OCI-LY7 (cell line): ENCODE data around the gene IP6K3. TPM values are rescaled to one million over a fixed set of nuclear protein-coding genes. Genes with fewer than 3 reads are reported as not detected.
A peak's percentile ranks its signal among the peaks of the same experiment; 100 is the strongest.

Source experiments
- BruUV-seq: library from RNA; stranded (reverse); fragments of 400-500 nt; replicated peaks from 2 replicates; lab custom pipeline; 2021; lab: Mats Ljungman, UMichigan
- CTCF ChIA-PET: fragments of 300-600 bp; sonication (Branson Sonifier 250); formaldehyde crosslinking; loops from one replicate; lab custom pipeline; 2022; ENCODE audit warnings: antibody characterized with exemption; ENCODE audit not compliant: unreplicated experiment; lab: Charles Lee
- POLR2A ChIA-PET: fragments of 300-600 bp; sonication (Branson Sonifier 250); formaldehyde crosslinking; loops from one replicate; lab custom pipeline; 2022; ENCODE audit warnings: antibody characterized with exemption; lab: Charles Lee
- DNase-seq: peaks from one replicate; pipeline ENCODE4 v3.0.0-alpha.2; 2015; ENCODE audit warnings: low spot score
- H2AFZ ChIP-seq: fragments of 200-600 bp; sonication (generic), shearing (Covaris generic); 2 replicates; pipeline ENCODE4 v1.6.1; 2014; ENCODE audit warnings: mild to moderate bottlenecking, antibody characterized with exemption, low read length, moderate library complexity
- H3K27ac ChIP-seq: fragments of 200-600 bp; sonication (generic); 2 replicates; pipeline ENCODE4 v1.5.1; 2014; ENCODE audit warnings: mixed run types, low read depth, mild to moderate bottlenecking, moderate library complexity, low read length, inconsistent platforms; ENCODE audit not compliant: poor library complexity, severe bottlenecking
- H3K36me3 ChIP-seq: fragments of 200-600 bp; sonication (generic); 2 replicates; pipeline ENCODE4 v1.6.1; 2014; ENCODE audit warnings: mild to moderate bottlenecking, antibody characterized with exemption, low read length, moderate library complexity, mixed read lengths; ENCODE audit not compliant: insufficient read depth
- H3K4me1 ChIP-seq: fragments of 200-600 bp; sonication (generic); 2 replicates; pipeline ENCODE4 v1.5.1; 2014; ENCODE audit warnings: mild to moderate bottlenecking, low read length; ENCODE audit not compliant: insufficient read depth, poor library complexity, severe bottlenecking
- H3K4me2 ChIP-seq: fragments of 200-600 bp; sonication (generic); 2 replicates; pipeline ENCODE4 v1.6.1; 2014; ENCODE audit warnings: mild to moderate bottlenecking, low read length
- H3K4me3 ChIP-seq: fragments of 200-600 bp; sonication (generic); 2 replicates; pipeline ENCODE4 v1.5.1; 2014; ENCODE audit warnings: mild to moderate bottlenecking, low read depth, low read length; ENCODE audit not compliant: poor library complexity, severe bottlenecking
- H3K79me2 ChIP-seq: fragments of 200-600 bp; sonication (generic); 2 replicates; pipeline ENCODE4 v1.6.1; 2016; ENCODE audit warnings: low read depth, mild to moderate bottlenecking, low read length, moderate library complexity, mixed read lengths; ENCODE audit not compliant: insufficient read depth
- H3K9me2 ChIP-seq: fragments of 200-600 bp; sonication (generic); 2 replicates; pipeline ENCODE4 v1.6.1; 2016; ENCODE audit warnings: mild to moderate bottlenecking, low read length, mixed read lengths; ENCODE audit not compliant: insufficient read depth
- H3K9me3 ChIP-seq: fragments of 200-600 bp; sonication (generic); 2 replicates; pipeline ENCODE4 v1.6.1; 2014; ENCODE audit warnings: mild to moderate bottlenecking, mixed run types, low read length, mixed read lengths
- H4K20me1 ChIP-seq: fragments of 200-600 bp; sonication (generic); 2 replicates; pipeline ENCODE4 v1.6.1; 2014; ENCODE audit warnings: mild to moderate bottlenecking, antibody characterized with exemption, low read length, moderate library complexity, mixed read lengths; ENCODE audit not compliant: insufficient read depth
- CTCF ChIP-seq: fragments of 200-600 bp; sonication (generic); conservative IDR thresholded peaks from 2 replicates; pipeline ENCODE4 v1.5.1; 2014; ENCODE audit warnings: mild to moderate bottlenecking, antibody characterized with exemption, low read length, moderate library complexity, mixed read lengths
- EZH2phosphoT487 ChIP-seq: fragments of 200-600 bp; sonication (generic); IDR thresholded peaks from 2 replicates; pipeline ENCODE4 v1.6.1; 2018; ENCODE audit warnings: low read depth, borderline replicate concordance, mild to moderate bottlenecking, mixed run types, antibody characterized with exemption, low read length, moderate library complexity, mixed read lengths
- intact Hi-C: fragments of 100-400 bp; cut with micrococcal nuclease; formaldehyde crosslinking; loops from one replicate; pipeline ENCODE4 v1.10.0; 2022; ENCODE audit not compliant: unreplicated experiment
- total RNA-seq, 2 experiments: library from RNA; depleted of rRNA in 1 of 2; stranded (reverse); fragments of >200 nt in 1 of 2; shearing (Covaris generic) in 1 of 2; gene quantifications; 2 replicates each; pipeline ENCODE4 v1.2.3, GENCODE V29; 2014 to 2022

The IP6K3 gene
- total RNA-seq, 2 experiments from 2014 or later: not detected

GRCh38 chr6:33707771-33708170, 38.9 kb downstream of the IP6K3 start:
- Histone ChIP-seq H3K9me3 (no peaks in the 10 kb centered on the region), H3K27ac (no peak overlapping the region), H4K20me1 (no peaks in the 10 kb centered on the region), H3K4me2 (no peak overlapping the region), H3K36me3 (peaks cover 50% of the 10 kb centered on the region), H3K9me2 (no peaks in the 10 kb centered on the region), H3K4me1 (peaks cover 35% of the 10 kb centered on the region), H3K79me2 (peaks cover 20% of the 10 kb centered on the region), H3K4me3 (no peak overlapping the region), H2AFZ (no peak overlapping the region)
- no peak for DNase-seq
- POLR2A ChIA-PET: interaction anchor here (1.1 kb wide), 1 partner anchor 10 kb away, joined by 3 read pairs; no protein-coding TSS in a partner anchor
- intact Hi-C loops: no loop called here
- TF ChIP-seq CTCF (no peak), EZH2phosphoT487 (no peak)
- CTCF ChIA-PET: interaction anchor here (1.0 kb wide), 1 partner anchor 60 kb away, joined by 3 read pairs; no protein-coding TSS in a partner anchor
- BruUV-seq: TSS peak; percentile 25

GRCh38 chr6:33705955-33706725, 40.6 kb downstream of the IP6K3 start:
- ChIA-PET POLR2A (no interaction called here), CTCF (no interaction called here)
- no peaks in the 10 kb centered on the region for H4K20me1 ChIP-seq
- H2AFZ ChIP-seq: no peak overlapping the region
- no peak overlapping the region for H3K27ac ChIP-seq
- no peak for TF ChIP-seq CTCF
- TF ChIP-seq EZH2phosphoT487: no peak
- H3K4me3 ChIP-seq: no peak overlapping the region
- H3K79me2 ChIP-seq: peaks cover 19% of the 10 kb centered on the region
- H3K9me2 ChIP-seq: no peaks in the 10 kb centered on the region
- intact Hi-C loops: no loop called here
- no TSS peak for BruUV-seq
- no peak for DNase-seq
- no peaks in the 10 kb centered on the region for H3K9me3 ChIP-seq
- H3K4me1 ChIP-seq: peaks cover 29% of the 10 kb centered on the region
- no peak overlapping the region for H3K4me2 ChIP-seq
- peaks cover 59% of the 10 kb centered on the region for H3K36me3 ChIP-seq

- ChIA-PET CTCF (no interaction called here), POLR2A (no interaction called here)
- Histone ChIP-seq H3K4me2 (no peak overlapping the region), H3K27ac (no peak overlapping the region), H3K4me1 (peaks cover 26% of the 10 kb centered on the region), H3K4me3 (no peak overlapping the region), H3K36me3 (peaks cover 63% of the 10 kb centered on the region), H3K9me3 (no peaks in the 10 kb centered on the region), H3K79me2 (peaks cover 12% of the 10 kb centered on the region; the same call in 1 of the 2 replicates), H4K20me1 (no peaks in the 10 kb centered on the region), H3K9me2 (no peaks in the 10 kb centered on the region), H2AFZ (no peak overlapping the region)
- BruUV-seq: no TSS peak
- DNase-seq: no peak
- intact Hi-C loops: no loop called here
- no peak for TF ChIP-seq EZH2phosphoT487
- TF ChIP-seq CTCF: no peak
Observed at GRCh38 chr6:33705268-33705885, 41.3 kb downstream of the IP6K3 start.
